K562 (cell line): ENCODE measurements around the gene PATL1. TPM values are rescaled to one million over a fixed set of nuclear protein-coding genes. Genes with fewer than 3 reads are reported as not detected.
A peak's percentile ranks its signal among the peaks of the same experiment; 100 is the strongest.

Experiments used
- BHLHE40 ChIP-seq: IDR thresholded peaks from 2 replicates; pipeline ENCODE4 v1.6.1; 2011; ENCODE audit warnings: low read length, improper control_type of control experiment
- CBX5 ChIP-seq: IDR thresholded peaks from 2 replicates; pipeline ENCODE4 v1.6.1; 2014; ENCODE audit warnings: low read depth, borderline replicate concordance
- CREB3 ChIP-seq: fragments of 450-650 bp; conservative IDR thresholded peaks from 2 replicates; pipeline ENCODE4 v1.6.1; 2016; ENCODE audit warnings: missing genetic modification characterization, low read depth, mild to moderate bottlenecking, missing compliant biosample characterization, moderate library complexity
- CTBP1 ChIP-seq: fragments of 450-650 bp; IDR thresholded peaks from 2 replicates; pipeline ENCODE4 v1.6.1; 2016; ENCODE audit warnings: borderline replicate concordance
- ERF ChIP-seq: fragments of 450-650 bp; formaldehyde crosslinking; IDR thresholded peaks from 2 replicates; pipeline ENCODE4 v1.4.0; 2020; ENCODE audit warnings: mild to moderate bottlenecking, mixed read lengths
- FOXJ2 ChIP-seq: fragments of 200-800 bp; sonication (Bioruptor generic); IDR thresholded peaks from 2 replicates; pipeline ENCODE4 v1.6.1; 2016; ENCODE audit warnings: missing genetic modification characterization, missing compliant biosample characterization
- HES1 ChIP-seq: fragments of 450-650 bp; IDR thresholded peaks from 2 replicates; pipeline ENCODE4 v1.6.1; 2016; ENCODE audit warnings: low read depth, mild to moderate bottlenecking, moderate library complexity
- HMG20A ChIP-seq: fragments of 450-650 bp; formaldehyde crosslinking; conservative IDR thresholded peaks from 2 replicates; pipeline ENCODE4 v1.4.0; 2020; ENCODE audit warnings: mild to moderate bottlenecking, mixed read lengths
- KLF10 ChIP-seq: fragments of 250-450 bp; sonication (Bioruptor Pico); IDR thresholded peaks from 2 replicates; pipeline ENCODE4 v1.6.1; 2021; ENCODE audit warnings: matching md5 sums
- MTA1 ChIP-seq: fragments of 450-650 bp; IDR thresholded peaks from 2 replicates; pipeline ENCODE4 v1.6.1; 2017; ENCODE audit warnings: borderline replicate concordance
- PHF21A ChIP-seq: fragments of 450-650 bp; IDR thresholded peaks from 2 replicates; pipeline ENCODE4 v1.6.1; 2017; ENCODE audit warnings: low read depth, borderline replicate concordance
- PPARD ChIP-seq: fragments of 250-450 bp; sonication (Bioruptor Pico); IDR thresholded peaks from 2 replicates; pipeline ENCODE4 v1.8.0; 2022; ENCODE audit warnings: inconsistent platforms, mild to moderate bottlenecking, moderate library complexity
- RFX1 ChIP-seq: fragments of 450-650 bp; IDR thresholded peaks from 2 replicates; pipeline ENCODE4 v1.6.1; 2016; ENCODE audit warnings: mild to moderate bottlenecking, moderate library complexity
- TEAD2 ChIP-seq: fragments of 450-650 bp; IDR thresholded peaks from 2 replicates; pipeline ENCODE4 v1.6.1; 2016; ENCODE audit warnings: missing genetic modification characterization, control low read depth, missing compliant biosample characterization
- ZBED1 ChIP-seq: IDR thresholded peaks from 2 replicates; pipeline ENCODE4 v1.6.1; 2014
- ZBTB17 ChIP-seq: fragments of 450-650 bp; formaldehyde crosslinking; IDR thresholded peaks from 2 replicates; pipeline ENCODE4 v1.4.0; 2020; ENCODE audit warnings: mild to moderate bottlenecking
- ZBTB49 ChIP-seq: sonication (generic); formaldehyde crosslinking; IDR thresholded peaks from 2 replicates; pipeline ENCODE4 v1.8.0; 2022; ENCODE audit warnings: missing genetic modification reagents, mild to moderate bottlenecking, borderline replicate concordance
- ZBTB9 ChIP-seq: fragments of 450-650 bp; formaldehyde crosslinking; IDR thresholded peaks from 2 replicates; pipeline ENCODE4 v1.4.0; 2020; ENCODE audit warnings: mild to moderate bottlenecking, moderate library complexity
- ZNF311 ChIP-seq: fragments of 250-450 bp; sonication (Bioruptor Pico); IDR thresholded peaks from 2 replicates; pipeline ENCODE4 v1.4.0; 2020; ENCODE audit warnings: mild to moderate bottlenecking, moderate library complexity
- ZNF583 ChIP-seq: fragments of 250-450 bp; sonication (Bioruptor Pico); IDR thresholded peaks from 2 replicates; pipeline ENCODE4 v1.4.0; 2020
- ZNF75A ChIP-seq: fragments of 450-650 bp; formaldehyde crosslinking; IDR thresholded peaks from 2 replicates; pipeline ENCODE4 v1.4.0; 2020; ENCODE audit warnings: mild to moderate bottlenecking
- ZNF780A ChIP-seq: fragments of 250-450 bp; sonication (Bioruptor Pico); IDR thresholded peaks from 2 replicates; pipeline ENCODE4 v1.5.0; 2021; ENCODE audit warnings: mild to moderate bottlenecking
- ZZZ3 ChIP-seq: fragments of 450-650 bp; IDR thresholded peaks from 2 replicates; pipeline ENCODE4 v1.6.1; 2016; ENCODE audit warnings: antibody characterized with exemption, mild to moderate bottlenecking, moderate library complexity
- polyA plus RNA-seq, 8 experiments: library from polyadenylated mRNA; depleted of rRNA in 4 of 8; stranded (reverse) in 5 of 8; unstranded in 3 of 8; fragments of >200 nt; fragmentation: Nextera tagmentation in 2 of 8; fragmentation: Illumina TruSeq in 1 of 8; extraction: Ambion mirVana in 2 of 8; extraction: Trizol in 1 of 8; gene quantifications; 2 replicates each; pipeline versions ENCODE4 v1.2.1 to v1.2.3, GENCODE V29; 2011 to 2014; ENCODE audit warnings: inconsistent platforms in 1 of 8, missing spikeins in 1 of 8
- total RNA-seq, 7 experiments: library from RNA; depleted of rRNA in 6 of 7; stranded (reverse); fragments of >200 nt in 6 of 7; fragmentation: Illumina TruSeq in 2 of 7; extraction: Trizol in 2 of 7; gene quantifications; 2 replicates each; pipeline versions ENCODE4 v1.2.1 to v1.2.3, GENCODE V29; 2011 to 2021; ENCODE audit warnings: low replicate concordance in 1 of 7

Gene PATL1
- total and polyA plus RNA-seq, 9 of the 15 experiments (the other 6 are each of a cell fraction or from before 2014, with no cell fraction given): 3.2 to 48.0 (median 16.4) TPM

GRCh38 chr11:59706518-59707285, 37.9 kb upstream of the PATL1 start (continued):
- TF ChIP-seq ZBTB9 (CRISPR knock-in tag) (peak; percentile 85), ZBTB17 (CRISPR knock-in tag) (peak; percentile 45; the same call in 1 of the 2 replicates), ZBTB49 (CRISPR knock-in tag) (no peak), MTA1 (peak; percentile 82), CREB3 (tag) (0 out of 2 replicates have a peak, but pooled peaks have one; percentile 34), ZZZ3 (no peak), HES1 (peak; percentile 91), CBX5 (no peak), RFX1 (no peak), ZNF75A (CRISPR knock-in tag) (no peak), ZBED1 (peak; percentile 86; the same call in 1 of the 2 replicates), HMG20A (peak; percentile 5; the same call in 1 of the 2 replicates), ZNF780A (CRISPR knock-in tag) (no peak), KLF10 (CRISPR knock-in tag) (no peak), TEAD2 (tag) (peak; percentile 71), CTBP1 (peak; percentile 84), ERF (peak; percentile 78; the same call in 1 of the 2 replicates), BHLHE40 (peak; percentile 80), PHF21A (no peak), ZNF311 (CRISPR knock-in tag) (peak; percentile 88), PPARD (CRISPR knock-in tag) (no peak), ZNF583 (CRISPR knock-in tag) (peak; percentile 88), FOXJ2 (tag) (0 out of 2 replicates have a peak, but pooled peaks have one; percentile 73)
